GM18499 (cell line): Measurements from ENCODE around the gene MECR.
A peak's percentile ranks its signal among the peaks of the same experiment; 100 is the strongest.

ENCODE experiments used
- ATAC-seq: cut with Tn5 transposase; IDR thresholded peaks from one replicate; pipeline ENCODE4 v1.9.1; 2021; ENCODE audit warnings: moderate number of reproducible peaks; ENCODE audit not compliant: insufficient read depth, unreplicated experiment

Gene MECR

GRCh38 chr1:29210278-29211085 lies 20.3 kb downstream of the MECR start:
- ATAC-seq: no peak

- ATAC-seq: no peak
These were observed 21.6 kb downstream of the MECR start for GRCh38 chr1:29209173-29209572.

- ATAC-seq: no peak
These were observed 22.3 kb downstream of the MECR start for GRCh38 chr1:29208442-29208841.

- no peak for ATAC-seq
These were observed 28.0 kb downstream of the MECR start for GRCh38 chr1:29202584-29203340.

- no peak for ATAC-seq
These were observed 28.7 kb downstream of the MECR start for GRCh38 chr1:29202053-29202452.

GRCh38 chr1:29201595-29202051 lies 29.1 kb downstream of the MECR start:
- no peak for ATAC-seq

- ATAC-seq: no peak
These were observed 29.7 kb downstream of the MECR start for GRCh38 chr1:29200906-29201594.

- ATAC-seq: no peak
These were observed 32.7 kb downstream of the MECR start for GRCh38 chr1:29197993-29198392.

GRCh38 chr1:29197590-29197924 lies 33.2 kb downstream of the MECR start:
- no peak for ATAC-seq

- no peak for ATAC-seq
These were observed 33.7 kb downstream of the MECR start for GRCh38 chr1:29196863-29197589.

GRCh38 chr1:29195881-29196291 lies 34.8 kb downstream of the MECR start:
- no peak for ATAC-seq

GRCh38 chr1:29193879-29194455 lies 36.8 kb downstream of the MECR start:
- no peak for ATAC-seq

GRCh38 chr1:29190718-29191117 lies 40.0 kb downstream of the MECR start:
- ATAC-seq: no peak

- no peak for ATAC-seq
These were observed 44.0 kb downstream of the MECR start for GRCh38 chr1:29186707-29187106.

GRCh38 chr1:29186252-29186651 lies 44.5 kb downstream of the MECR start:
- ATAC-seq: no peak

- no peak for ATAC-seq
These were observed 47.4 kb downstream of the MECR start for GRCh38 chr1:29183287-29183686.

- peak; percentile 73 for ATAC-seq
These were observed 49.1 kb downstream of the MECR start, which contains the start of gene SRSF4 for GRCh38 chr1:29181413-29182225. Gene SRSF4, minus strand, starts transcription at chr1:29181900. Its CDS starts 148 bp downstream, at chr1:29181752.

GRCh38 chr1:29180497-29181412 lies 50.0 kb downstream of the MECR start:
- ATAC-seq: no peak
